ENCODE results near the gene CCDC61. TPM values are rescaled to one million over a fixed set of nuclear protein-coding genes. Genes with fewer than 3 reads are reported as not detected.
A peak's percentile ranks its signal among the peaks of the same experiment; 100 is the strongest.

The CCDC61 gene
- total and polyA plus RNA-seq, 2 of the 8 experiments (the other 6 are each of a cell fraction or from before 2014, with no cell fraction given): 7.8 to 17.4 TPM

GRCh38 chr19:45971260-45971902, 23.9 kb upstream of the CCDC61 start:
- no peak overlapping the region for H2BK20ac ChIP-seq (ENCODE audit: low read length)
- no peak overlapping the region for H3K18ac ChIP-seq (ENCODE audit: extremely low read depth, low read length)
- peaks cover 8% of the 10 kb centered on the region; the same call in 1 of the 2 replicates for H3K23me2 ChIP-seq (ENCODE audit: low read depth, low read length)
- no peak overlapping the region for H4K91ac ChIP-seq (replicated peaks; ENCODE audit: insufficient read length, low read length)
- no peak overlapping the region for H3K4me3 ChIP-seq (ENCODE audit: extremely low read depth in 1 of 4, insufficient read depth in 2 of 4, low read depth in 3 of 4, low read length in 4 of 4)
- H3K14ac ChIP-seq (ENCODE audit: insufficient read length): no peak overlapping the region
- peaks cover 0 to 3% (median 0%) of the 10 kb centered on the region in 4 experiments; a peak in 1 of 8 replicates for H3K36me3 ChIP-seq (ENCODE audit: control insufficient read depth in 2 of 4, insufficient read depth in 4 of 4, low read length in 3 of 4)
- H3K27me3 ChIP-seq (replicated peaks in 1 of 4; ENCODE audit: control insufficient read depth in 3 of 4, extremely low read depth in 1 of 4, insufficient read depth in 3 of 4, low read length in 3 of 4): peaks cover 0 to 5% (median 2%) of the 10 kb centered on the region in 4 experiments; a peak in 3 of 7 replicates
- 67% methylated on average over 11 of the region's 11 CpGs; no CpG with 5 or more reads in 1 of the 2 experiments for whole genome bisulfite sequencing, 2 experiments (ENCODE audit: extremely low coverage in 1 of 2, insufficient coverage in 1 of 2, insufficient read length in 1 of 2, insufficient replicate concordance in 2 of 2, low coverage in 1 of 2, low lambda C conversion rate in 2 of 2, missing lambda C conversion rate in 1 of 2)
- peaks cover 10 to 12% of the 10 kb centered on the region in 2 experiments for H4K20me1 ChIP-seq (replicated peaks in 1 of 2; ENCODE audit: control insufficient read depth in 1 of 2, insufficient read depth in 2 of 2, low read length in 2 of 2)
- CTCF ChIA-PET (ENCODE audit: partially characterized antibody): no interaction called here
- no peaks in the 10 kb centered on the region for H3K79me2 ChIP-seq (ENCODE audit: control insufficient read depth in 1 of 2, insufficient read depth in 2 of 2, low read length in 2 of 2)
- H2AK5ac ChIP-seq (ENCODE audit: low read depth, low read length): peak overlapping the region; percentile 56; the same call in 1 of the 2 replicates
- H2BK12ac ChIP-seq (ENCODE audit: low read depth, low read length): no peak overlapping the region
- H2BK120ac ChIP-seq (replicated peaks; ENCODE audit: low read depth, low read length): no peak overlapping the region
- POLR2A ChIA-PET (ENCODE audit: partially characterized antibody): interaction anchor here (0.8 to 1.4 kb wide), 3 partner anchors 8 to 24 kb away, joined by 3 to 8 read pairs (median 4); partner anchors contain the start of gene CCDC61
- no peak overlapping the region for H4K5ac ChIP-seq (ENCODE audit: insufficient read length, low read depth, low read length)
- no peak for DNase-seq (ENCODE audit: low read depth in 1 of 2, low spot score in 2 of 2)
- peaks cover 5% of the 10 kb centered on the region; the same call in 1 of the 2 replicates for H3K79me1 ChIP-seq (ENCODE audit: low read depth, low read length)
- H3K9ac ChIP-seq (replicated peaks in 1 of 4; ENCODE audit: extremely low read depth in 1 of 4, low read depth in 3 of 4, low read length in 3 of 4): no peak overlapping the region
- H4K8ac ChIP-seq (ENCODE audit: extremely low read depth, insufficient read depth, low read length): no peak overlapping the region
- H2BK15ac ChIP-seq (ENCODE audit: low read length): peak overlapping the region; percentile 61; the same call in 1 of the 2 replicates
- H3K9me3 ChIP-seq (ENCODE audit: insufficient read depth in 2 of 2, low read depth in 1 of 2, low read length in 1 of 2): no peaks in the 10 kb centered on the region
- H3K27ac ChIP-seq (ENCODE audit: low read depth, low read length): no peak overlapping the region
- FAIRE-seq: no peak
- H2AFZ ChIP-seq (ENCODE audit: low read length): no peak overlapping the region
- H3K4me1 ChIP-seq (replicated peaks in 1 of 4; ENCODE audit: control insufficient read depth in 3 of 4, insufficient read depth in 4 of 4, low read length in 3 of 4): peaks cover 2 to 12% (median 7%) of the 10 kb centered on the region in 4 experiments; a peak in 5 of 7 replicates
- H3K56ac ChIP-seq (replicated peaks; ENCODE audit: insufficient read length, low read depth, low read length): no peak overlapping the region
- H3K4ac ChIP-seq (replicated peaks; ENCODE audit: insufficient read length, low read depth, low read length): no peak overlapping the region
- H3K4me2 ChIP-seq (ENCODE audit: insufficient read depth in 1 of 2, low read depth in 2 of 2, low read length in 2 of 2): peak overlapping the region in 1 of 2 experiments; percentile 79; a peak in 1 of 4 replicates
- H2BK5ac ChIP-seq (ENCODE audit: low read depth, low read length): no peak overlapping the region
- no peak overlapping the region for H3K23ac ChIP-seq (ENCODE audit: insufficient read length)
- TF ChIP-seq SIRT6 (IDR thresholded peaks at IDR 0.05; ENCODE audit: low read length) (no peak), CTBP2 (IDR thresholded peaks at IDR 0.05; ENCODE audit: borderline replicate concordance, insufficient read depth, insufficient read length, low read length) (no peak), SAP30 (IDR thresholded peaks at IDR 0.05; ENCODE audit: insufficient read depth, insufficient replicate concordance, low read length) (no peak), CEBPB (IDR thresholded peaks at IDR 0.05; ENCODE audit: low read depth, low read length) (no peak), BRCA1 (IDR thresholded peaks at IDR 0.05; ENCODE audit: low read depth, low read length) (no peak), SUZ12 (IDR thresholded peaks at IDR 0.05; ENCODE audit: low read length) (no peak), KDM4A (IDR thresholded peaks at IDR 0.05; ENCODE audit: low read depth, low read length, severe bottlenecking) (no peak), MAX (IDR thresholded peaks at IDR 0.05) (no peak), SP4 (IDR thresholded peaks at IDR 0.05; ENCODE audit: low read length) (no peak)

Data from H1 (cell line).